IPS DF 4.7 (cell line): ENCODE data around the gene ERC2.

Source experiments
- DNase-seq: peaks from one replicate; pipeline ENCODE4 v3.0.0-alpha.2; 2013; ENCODE audit warnings: low spot score; ENCODE audit errors: extremely low read depth

Gene ERC2

DNA sequence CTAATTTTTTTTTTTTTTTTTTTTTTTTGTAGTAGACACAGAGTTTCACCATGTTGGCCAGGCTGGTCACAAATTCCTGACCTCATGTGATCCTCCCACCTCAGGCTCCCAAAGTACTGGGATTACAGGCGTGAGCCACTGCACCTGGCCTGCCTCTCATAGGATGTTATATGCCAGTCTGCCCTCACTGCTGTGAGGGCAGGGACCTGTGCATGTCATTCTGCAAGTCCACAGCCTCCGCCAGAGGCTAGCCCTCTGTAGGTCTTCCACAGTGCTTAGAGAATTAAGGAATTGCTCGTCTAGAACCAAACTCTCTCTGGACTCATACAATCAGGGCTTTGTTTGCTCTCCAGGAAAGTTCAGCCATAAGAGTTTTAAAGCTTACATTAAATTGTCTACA is 817.3 kb downstream of the ERC2 start:
- DNase-seq: no peak

DNA sequence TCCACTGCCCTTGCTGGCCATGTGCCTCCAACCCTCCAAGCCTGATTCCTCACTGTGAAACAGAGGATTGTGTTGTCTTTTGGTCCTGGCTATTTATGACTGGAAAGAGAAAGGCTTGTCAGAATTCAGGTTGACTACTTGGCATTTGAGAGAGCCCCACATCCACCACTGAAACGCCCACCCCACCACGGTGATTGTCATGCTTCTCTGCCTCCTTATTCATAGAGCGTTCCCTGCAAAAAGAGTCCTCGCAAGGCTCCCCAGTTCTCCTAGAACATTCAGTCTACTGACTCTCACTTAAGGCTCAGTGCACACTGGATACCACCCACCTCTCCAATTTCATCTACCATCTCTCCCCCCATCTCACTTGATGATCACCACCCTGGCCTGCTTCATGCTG is 818.3 kb downstream of the ERC2 start:
- DNase-seq: no peak

DNA sequence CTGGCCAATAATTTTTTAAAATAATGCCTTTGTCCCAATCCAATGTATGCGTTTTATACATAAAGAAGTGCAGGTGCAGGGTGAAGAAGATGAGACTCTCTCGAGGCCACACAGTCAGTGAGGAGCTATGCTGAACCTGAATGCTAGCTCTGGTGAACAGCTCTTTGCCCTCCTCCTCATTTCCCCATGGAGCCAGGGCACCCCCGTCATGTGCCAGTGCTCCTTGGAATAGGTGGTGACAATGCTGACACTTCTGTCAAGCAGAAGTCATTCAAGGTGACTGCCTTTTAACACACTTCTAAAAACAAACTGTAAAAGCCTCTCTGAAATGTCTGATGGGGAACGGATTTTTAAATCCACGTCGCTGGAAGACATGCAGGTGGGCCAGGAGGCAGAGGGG is 818.7 kb downstream of the ERC2 start:
- no peak for DNase-seq

DNA sequence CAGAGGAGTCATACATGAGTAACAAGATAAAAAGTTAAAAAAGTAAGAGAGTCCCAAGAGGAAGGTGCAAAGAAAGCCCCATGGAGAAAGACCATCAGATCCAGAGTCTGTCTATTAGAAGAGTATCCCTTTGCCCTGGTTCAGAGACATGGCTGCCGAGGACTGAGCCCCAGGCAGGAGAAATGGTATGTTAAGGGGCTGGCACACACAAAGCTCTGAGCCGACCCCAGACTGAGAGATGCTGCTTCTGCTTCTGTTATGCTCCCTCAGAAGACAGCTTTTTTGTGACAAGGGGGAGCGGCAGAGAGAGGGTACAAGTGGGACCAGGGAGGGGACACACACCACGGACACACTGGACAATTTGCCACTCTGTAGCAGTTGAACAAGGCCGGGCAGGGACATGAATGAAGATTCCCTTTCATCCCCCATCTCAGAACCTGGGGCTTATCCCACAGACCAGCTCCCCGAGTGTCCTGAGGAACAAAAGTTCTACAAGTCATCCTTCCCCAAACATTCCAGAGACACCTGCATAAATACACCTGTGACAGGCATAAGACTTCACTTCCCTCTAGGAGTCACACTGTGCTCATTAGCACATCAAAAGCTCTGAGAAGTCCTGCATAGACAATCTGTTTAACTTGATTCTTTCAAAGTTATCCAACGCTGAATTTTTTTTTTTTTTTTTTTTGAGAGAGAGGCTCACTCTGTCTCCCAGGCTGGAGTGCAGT is 819.5 kb downstream of the ERC2 start:
- DNase-seq: peak; percentile 72

DNA sequence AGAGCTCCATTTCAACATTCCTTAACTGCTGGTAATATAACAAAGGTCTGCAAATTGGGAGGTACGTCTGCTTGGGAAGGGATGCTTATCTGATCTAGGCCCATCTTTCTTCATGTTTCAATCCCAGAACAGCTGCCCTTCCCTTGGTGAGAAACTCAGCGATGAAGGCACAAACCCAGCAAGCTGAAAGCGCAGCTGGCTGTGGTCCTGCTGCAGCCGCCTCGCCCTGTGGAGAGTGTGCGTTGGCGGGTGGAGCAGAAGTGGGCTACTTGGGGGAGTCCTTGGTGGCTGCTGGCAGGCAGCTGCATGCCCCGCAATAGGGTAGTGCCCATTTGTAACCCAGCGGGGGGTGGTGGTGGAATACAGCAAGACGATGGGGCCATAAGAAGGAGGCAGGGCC is 820.6 kb downstream of the ERC2 start:
- no peak for DNase-seq

DNA sequence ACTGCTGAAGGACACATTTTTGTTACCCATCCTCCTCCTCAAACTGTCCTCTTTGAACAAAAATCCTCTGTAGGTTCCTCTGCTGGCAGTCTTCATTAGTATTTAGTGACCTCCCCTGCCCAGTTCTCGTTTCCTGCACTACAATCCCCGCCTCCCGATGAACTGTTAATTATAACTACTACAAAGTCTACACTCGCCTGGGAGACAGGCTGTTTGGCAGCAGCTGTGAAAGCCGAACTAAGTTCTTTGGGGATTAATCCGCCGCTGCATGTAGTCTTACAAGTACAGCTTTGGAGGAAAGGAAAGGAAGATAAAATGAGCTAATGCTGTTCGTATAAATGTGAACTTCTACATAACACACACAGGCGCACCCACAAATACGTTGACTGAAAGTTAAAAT is 821.2 kb downstream of the ERC2 start:
- no peak for DNase-seq

DNA sequence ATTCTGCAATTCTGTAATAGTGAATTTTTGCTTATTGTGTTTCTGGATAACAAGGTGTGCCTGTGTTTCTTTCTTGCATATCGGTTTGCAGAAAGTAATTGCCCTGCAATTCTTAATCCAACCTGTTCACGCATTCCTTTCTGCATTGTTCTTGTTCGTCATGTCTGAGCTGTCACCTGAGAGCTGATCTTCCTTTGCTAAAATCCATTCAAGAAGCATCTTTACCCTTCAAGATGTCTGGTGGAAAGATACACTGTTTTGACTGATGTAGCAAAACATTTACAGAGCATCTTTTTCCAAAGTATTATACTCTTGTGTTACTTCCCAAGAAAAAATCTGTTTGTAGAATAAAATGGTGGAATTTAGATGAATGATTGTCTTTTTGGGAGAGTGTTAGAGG is 822.1 kb downstream of the ERC2 start:
- no peak for DNase-seq

DNA sequence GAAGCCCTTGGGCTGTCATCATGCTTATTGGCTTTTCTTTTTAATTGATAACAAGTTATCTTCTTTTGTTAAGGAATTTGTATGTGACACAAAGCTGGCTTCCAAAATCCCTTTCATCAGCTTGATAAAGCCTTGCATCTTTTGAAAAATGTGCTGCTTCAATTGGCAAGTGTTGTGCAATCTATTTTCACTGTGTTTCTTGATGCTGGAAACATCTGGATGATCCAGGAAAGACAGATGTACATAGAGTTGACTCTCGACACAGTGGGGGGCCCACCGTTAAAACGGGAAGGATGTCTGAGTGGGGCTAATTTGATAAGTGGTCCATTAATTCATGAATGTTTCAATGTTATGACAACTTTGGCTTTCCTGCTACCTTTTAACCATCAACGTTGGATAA is 822.8 kb downstream of the ERC2 start:
- DNase-seq: no peak

DNA sequence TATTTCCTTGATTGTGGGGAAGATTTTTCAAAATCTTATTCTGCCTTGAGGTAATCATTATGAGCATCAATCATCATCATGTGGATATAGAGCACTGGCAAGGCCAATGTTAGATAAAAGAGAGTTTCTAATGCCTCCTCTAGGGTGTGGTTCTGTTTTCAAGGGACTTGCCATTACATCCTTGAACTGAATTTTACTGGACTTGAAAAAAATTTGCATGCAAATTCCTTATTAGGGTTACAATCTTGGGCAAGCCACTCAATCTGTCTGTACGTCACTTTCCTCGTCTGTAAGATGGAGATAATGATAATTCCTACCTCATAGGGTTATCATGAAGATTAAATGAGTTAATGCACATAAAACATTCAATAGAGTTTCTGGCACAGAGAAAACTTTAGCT is 825.0 kb downstream of the ERC2 start:
- no peak for DNase-seq

DNA sequence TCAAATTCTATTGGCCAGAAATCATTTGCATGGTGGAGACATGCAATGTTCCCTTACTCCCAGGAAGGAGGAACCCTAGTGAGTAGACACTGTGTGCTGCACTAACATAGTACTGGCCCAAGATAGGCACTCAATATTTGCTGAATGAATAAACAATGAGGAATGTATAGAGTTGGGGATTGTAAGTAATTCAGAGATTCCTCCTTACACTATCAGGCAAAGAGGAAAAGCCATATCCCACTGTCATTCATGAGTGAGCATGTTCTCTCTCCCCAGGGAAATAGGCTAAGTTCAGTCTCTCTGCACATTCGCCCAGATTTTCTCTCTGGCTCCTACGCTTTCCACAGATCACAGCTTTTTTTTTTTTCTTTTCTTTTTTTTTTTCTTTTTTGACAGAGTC is 826.3 kb downstream of the ERC2 start:
- no peak for DNase-seq

DNA sequence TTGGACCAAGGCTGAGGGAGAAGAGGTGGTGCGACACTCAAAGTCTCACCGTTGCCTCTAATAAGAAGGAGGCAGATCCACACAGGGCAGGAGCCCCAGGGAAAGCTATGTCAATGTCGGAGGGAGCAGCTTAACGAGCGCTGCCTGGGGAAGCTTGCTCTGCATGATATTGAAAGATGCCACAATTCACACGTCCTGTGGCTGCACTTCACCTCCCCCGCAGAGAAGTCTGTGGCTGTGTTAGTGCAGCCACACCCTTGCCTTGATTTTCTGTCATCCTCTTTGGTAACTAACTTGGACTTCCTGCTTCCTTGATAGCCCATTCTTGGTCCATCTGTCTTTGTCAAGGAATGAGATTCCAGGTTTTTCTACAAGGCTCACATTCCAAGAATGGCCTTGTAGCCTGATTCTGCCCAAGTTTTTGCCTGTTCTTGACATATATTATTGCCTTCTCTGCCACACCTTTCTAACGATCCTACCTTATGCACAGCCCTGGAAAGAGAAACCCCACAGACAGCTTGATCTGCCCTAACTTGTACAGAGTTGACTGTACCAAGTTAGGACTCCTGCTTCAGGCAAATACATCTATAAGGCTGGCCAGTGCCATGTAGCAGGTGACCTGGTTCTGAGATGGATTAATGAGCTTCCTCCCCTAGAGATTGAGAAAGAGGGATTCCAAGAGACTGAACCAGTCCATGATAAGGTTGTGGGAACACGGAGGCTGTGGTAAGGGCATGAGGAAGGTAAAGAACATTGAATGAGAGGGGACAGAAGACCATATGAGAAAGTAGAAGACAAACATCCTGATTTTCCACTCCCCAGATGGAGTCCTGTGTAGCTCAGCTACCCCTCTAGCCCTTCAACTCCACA is 828.1 kb downstream of the ERC2 start:
- DNase-seq: no peak

DNA sequence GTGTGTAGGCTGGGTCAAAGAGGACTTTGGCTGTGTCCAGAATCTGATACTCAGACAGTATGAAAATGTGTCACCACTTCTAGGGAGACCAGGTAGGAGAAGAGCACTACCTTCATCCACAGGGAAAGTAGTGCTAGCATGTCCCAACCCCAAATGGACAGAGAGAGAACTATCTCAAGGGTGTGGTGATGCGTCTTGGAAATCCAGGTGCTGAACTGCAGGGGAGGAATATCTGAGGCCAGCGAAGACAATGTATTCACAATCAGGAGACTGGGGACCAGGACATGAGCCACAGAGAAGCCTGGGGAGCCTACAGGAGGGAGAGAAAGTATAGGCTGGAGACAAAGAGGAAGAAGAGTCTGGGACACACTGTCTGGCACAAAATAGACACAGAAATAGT is 829.1 kb downstream of the ERC2 start:
- DNase-seq: no peak

DNA sequence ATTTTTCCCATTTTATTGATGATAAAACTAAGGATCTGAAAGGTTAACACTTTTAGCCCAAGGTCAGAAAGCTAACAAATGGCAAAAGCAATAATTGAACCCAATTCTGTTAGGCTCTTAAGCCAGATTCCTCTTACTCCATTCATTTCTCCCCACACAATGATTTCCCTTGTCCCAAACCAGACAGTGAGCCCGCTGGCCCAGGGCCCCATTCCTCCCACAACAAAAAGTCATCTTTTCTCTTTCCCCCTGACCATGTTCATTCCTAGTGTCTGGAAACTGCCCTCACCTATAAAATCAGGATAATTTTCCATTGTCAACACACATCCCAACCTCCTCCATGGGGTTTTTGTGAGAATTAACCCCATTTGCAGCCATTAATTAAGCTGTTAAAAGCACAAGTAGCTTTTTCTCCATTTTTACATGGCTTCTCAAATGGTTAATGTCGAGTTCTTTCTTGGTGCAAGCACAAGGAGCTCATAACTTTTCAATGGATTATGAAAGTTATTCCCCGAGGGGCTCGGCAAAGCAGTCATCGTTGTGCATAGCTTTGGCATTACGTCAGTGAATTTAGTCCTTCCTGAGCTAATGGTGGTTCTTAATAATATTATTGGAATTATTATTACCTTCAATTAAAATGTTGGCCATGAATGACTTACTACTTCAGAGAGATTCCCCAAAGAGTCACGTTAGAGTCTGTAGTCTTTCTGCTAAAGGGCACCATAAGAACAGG is 830.2 kb downstream of the ERC2 start:
- no peak for DNase-seq

DNA sequence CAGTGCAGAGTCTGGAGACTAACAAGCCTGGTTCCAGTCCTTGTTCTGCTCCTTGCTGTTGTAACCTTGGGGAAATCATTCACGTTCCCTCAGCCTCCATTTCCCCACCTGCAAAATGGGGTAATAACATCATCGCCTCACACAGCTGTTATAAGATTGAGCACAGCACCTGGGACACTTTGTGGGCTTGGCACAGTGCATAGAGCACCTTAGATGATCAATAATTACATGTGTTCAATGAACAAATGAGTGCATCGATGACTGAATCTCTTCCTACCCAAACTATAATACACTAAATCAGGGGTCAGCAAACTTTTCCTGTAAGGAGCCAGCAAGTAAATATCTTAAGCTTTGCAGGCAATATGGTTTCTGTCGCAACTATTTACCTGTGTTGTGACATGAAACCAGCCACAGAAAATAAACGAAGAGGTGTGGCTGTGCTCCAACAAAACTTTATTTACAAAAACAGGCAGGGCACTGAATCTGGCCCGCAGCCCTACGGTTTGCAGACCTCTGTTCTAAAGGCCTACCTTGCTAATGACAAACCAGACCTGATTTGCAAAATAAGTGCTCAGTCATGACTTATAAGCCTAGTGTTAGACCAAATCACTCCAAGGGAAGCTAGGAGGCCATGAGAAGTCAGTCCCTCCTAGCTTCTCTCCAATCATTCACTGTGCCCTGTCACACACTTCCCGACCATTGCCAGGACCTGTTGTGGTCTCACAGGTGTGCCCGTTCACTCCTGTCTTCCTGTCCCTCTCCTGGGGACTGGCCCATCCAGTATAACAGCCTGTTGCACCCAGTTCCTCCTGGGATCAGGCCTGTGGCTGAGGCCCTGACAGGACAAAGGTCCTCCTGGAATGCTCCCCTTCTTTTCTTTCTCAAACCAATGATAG is 831.7 kb downstream of the ERC2 start:
- DNase-seq: no peak

DNA sequence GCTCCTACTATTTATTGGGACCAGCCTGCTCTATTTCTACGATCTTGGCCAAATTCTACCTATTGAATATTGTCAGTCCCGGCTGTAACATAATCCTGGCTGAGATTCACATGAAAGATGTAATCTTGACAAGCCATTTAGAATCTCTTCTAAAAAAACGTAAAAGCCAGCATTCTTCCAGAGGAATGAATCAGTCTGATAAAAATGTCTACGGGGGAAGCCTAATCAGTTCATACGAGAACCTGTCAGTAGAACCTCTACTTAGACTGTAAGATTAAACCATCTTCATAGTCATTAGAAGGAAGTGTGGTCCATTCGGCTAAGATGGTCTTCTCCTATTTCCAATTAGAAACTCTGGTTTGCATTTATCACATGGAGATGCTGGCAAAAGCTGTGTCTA is 833.9 kb downstream of the ERC2 start:
- DNase-seq: no peak

DNA sequence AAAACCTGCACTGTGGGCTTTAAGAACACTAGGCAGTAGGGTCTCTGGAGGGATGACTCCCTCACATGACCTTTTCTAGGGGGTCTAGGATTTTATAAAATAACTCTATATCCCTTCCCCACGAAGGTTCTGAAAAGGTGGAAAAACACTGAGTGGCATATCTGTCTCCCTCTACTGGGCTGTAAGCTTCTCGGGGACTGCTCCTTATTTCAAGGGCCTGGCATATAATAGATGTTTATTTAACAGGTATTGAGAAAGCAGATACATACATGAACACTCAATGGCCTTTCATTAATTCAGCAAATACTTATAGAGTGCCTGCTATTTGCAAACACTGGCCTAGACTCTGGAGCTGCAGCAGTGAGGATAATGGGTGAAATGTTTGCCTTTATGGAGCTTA is 834.9 kb downstream of the ERC2 start:
- DNase-seq: no peak

DNA sequence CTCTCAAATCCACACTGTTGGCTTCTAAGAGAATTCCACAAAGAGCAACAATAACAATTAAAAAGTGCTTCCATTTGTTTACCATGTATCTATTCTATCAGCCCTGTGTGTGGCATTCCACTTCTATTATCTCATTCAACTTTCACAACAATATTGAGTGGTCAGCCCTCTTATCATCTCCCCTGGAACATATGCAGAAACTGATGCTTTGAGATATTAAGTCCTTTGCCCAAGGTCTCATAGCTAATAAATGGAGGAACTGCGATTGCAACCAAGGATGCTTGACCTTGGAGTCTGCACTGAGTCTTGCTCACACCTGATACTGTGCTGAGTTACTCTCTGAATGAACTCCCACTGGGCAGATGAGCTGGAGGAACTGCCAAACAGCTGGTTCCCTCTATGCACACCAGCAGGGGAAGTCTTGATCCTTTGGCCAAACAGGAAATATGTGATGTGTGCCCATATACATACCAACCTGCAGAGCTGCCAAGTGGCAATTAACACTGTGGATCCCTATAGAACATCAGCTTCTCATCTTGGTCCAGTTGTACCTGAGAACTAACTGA is 836.4 kb downstream of the ERC2 start:
- no peak for DNase-seq

DNA sequence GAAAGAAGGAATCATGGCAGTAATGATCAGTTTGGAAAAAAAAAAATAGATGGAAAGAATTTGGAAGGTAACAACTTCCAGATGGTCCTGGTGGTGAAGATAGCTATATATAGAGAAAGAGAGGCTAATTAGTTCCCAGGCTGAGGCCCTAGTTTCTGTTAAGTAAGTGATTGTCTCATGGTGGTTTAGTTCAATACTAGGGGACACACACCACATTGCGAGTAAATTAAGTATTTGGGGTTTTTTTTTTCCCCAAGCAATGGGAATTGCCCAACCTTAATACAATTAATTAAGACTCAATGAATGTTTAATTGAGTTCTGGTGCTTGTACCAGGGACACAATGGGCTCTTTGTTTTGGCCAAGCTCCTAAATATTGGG is 837.4 kb downstream of the ERC2 start:
- no peak for DNase-seq

DNA sequence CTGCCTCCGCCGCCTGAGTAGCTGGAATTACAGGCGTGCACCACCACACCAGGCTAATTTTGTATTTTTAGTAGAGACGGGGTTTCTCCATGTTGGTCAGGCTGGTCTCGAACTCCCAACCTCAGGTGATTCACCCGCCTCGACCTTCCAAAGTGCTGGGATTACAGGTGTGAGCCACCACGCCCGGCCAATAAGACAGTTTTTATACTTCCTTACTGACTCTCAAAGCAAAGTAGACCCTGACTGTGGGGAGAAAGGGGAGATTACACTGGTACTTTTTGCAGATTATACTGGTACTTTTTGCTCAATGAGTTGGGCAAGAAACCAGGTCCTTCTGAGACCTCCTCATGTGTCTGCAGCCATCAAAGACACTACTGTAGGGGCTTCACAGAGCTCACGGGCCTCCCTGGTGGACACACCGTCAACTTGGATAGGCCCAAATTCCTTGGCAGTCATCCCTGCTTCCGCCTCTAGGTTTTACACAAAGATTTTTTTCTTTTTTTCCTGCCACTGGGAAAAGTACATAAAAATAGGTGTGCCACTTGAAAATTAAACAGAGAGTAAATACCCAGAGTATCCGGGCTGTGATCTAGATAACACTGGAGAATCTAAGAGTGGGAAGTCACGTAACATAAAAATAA is 837.9 kb downstream of the ERC2 start:
- DNase-seq: no peak

DNA sequence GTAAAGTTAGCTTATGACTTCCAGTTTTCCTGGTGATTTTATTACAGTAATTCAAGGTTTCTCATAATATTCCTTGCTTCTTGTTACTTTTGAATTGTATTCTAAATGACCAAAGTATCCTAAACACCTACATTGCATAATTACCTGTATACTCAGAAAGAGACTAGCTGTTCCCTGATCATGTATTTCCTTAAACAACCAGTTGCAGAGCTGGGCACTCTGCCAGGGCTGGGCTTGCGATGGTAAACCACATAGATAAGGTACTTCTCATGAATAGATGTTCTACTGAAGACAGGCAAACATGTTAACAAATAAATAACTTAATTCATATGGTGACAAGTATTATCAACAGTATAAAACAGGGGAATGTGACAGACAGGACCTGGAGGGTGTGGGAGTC is 838.8 kb downstream of the ERC2 start:
- DNase-seq: no peak

DNA sequence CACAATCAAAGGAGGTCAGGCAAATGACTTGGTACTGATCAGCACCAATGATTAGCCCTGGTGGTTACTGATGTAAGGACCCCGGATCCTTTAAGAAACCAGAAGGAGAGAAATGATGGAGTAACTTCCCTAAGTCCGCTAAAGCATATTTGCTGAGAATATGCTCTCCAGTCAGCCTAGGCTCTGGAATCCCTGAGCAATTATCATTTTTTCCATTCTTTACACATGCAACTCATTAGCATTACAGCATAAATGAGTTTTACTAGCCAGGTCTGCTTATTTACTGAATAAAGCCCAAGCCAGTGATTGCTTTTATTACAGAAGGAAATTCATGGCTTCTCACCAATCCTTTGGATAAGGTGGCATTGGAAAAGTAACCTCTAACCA is 842.0 kb downstream of the ERC2 start:
- no peak for DNase-seq
